Measurements from ENCODE around the gene OR2A5. TPM values are rescaled to one million over a fixed set of nuclear protein-coding genes. Genes with fewer than 3 reads are reported as not detected.

The OR2A5 gene
- total RNA-seq, 2 donors from 2014 or later: not detected

GRCh38 chr7:144074374-144074773 lies 25.6 kb downstream of the OR2A5 start:
- H3K36me3 Mint-ChIP-seq: no peaks in the 10 kb centered on the region
- no peak for DNase-seq (ENCODE audit: low spot score in 2 of 2)
- H3K9me3 Mint-ChIP-seq: no peaks in the 10 kb centered on the region
- no peak for ATAC-seq
- no peak overlapping the region for H3K27ac Mint-ChIP-seq

GRCh38 chr7:144085978-144086377 lies 37.2 kb downstream of the OR2A5 start, which contains the start of gene OR2A12:
OR2A12 (plus strand) TSS chr7:144086278; CDS start chr7:144095108, 8,830 bp downstream.
- no peaks in the 10 kb centered on the region for H3K36me3 Mint-ChIP-seq
- peaks cover 0 to 5% of the 10 kb centered on the region in 2 donors for H3K9me3 Mint-ChIP-seq
- ATAC-seq: no peak
- H3K27ac Mint-ChIP-seq: no peak within 1 kb of the TSS
- no peak for DNase-seq (ENCODE audit: low spot score in 2 of 2)

GRCh38 chr7:144086730-144087129 lies 38.0 kb downstream of the OR2A5 start:
- Mint-ChIP-seq H3K36me3 (no peaks in the 10 kb centered on the region), H3K9me3 (peaks cover 0 to 5% of the 10 kb centered on the region in 2 donors), H3K27ac (no peak overlapping the region)
- ATAC-seq (no peak), DNase-seq (ENCODE audit: low spot score in 2 of 2) (no peak)

- ATAC-seq (no peak), DNase-seq (ENCODE audit: low spot score in 2 of 2) (no peak)
- Mint-ChIP-seq H3K9me3 (peaks cover 0 to 5% of the 10 kb centered on the region in 2 donors), H3K27ac (no peak overlapping the region), H3K36me3 (no peaks in the 10 kb centered on the region)
These were observed 38.5 kb downstream of the OR2A5 start for GRCh38 chr7:144087230-144087629.

GRCh38 chr7:144090667-144091066 lies 41.9 kb downstream of the OR2A5 start:
- H3K36me3 Mint-ChIP-seq: no peaks in the 10 kb centered on the region
- ATAC-seq: no peak
- H3K27ac Mint-ChIP-seq: no peak overlapping the region
- H3K9me3 Mint-ChIP-seq: peaks cover 0 to 5% of the 10 kb centered on the region in 2 donors
- no peak for DNase-seq (ENCODE audit: low spot score in 2 of 2)

- ATAC-seq (no peak), DNase-seq (ENCODE audit: low spot score in 2 of 2) (no peak)
- Mint-ChIP-seq H3K27ac (no peak overlapping the region), H3K9me3 (no peaks in the 10 kb centered on the region), H3K36me3 (no peaks in the 10 kb centered on the region)
These were observed 50.0 kb downstream of the OR2A5 start for GRCh38 chr7:144098776-144099175.

- no peak overlapping the region for H3K27ac Mint-ChIP-seq
- no peaks in the 10 kb centered on the region for H3K9me3 Mint-ChIP-seq
- no peak for DNase-seq (ENCODE audit: low spot score in 2 of 2)
- no peak for ATAC-seq
- no peaks in the 10 kb centered on the region for H3K36me3 Mint-ChIP-seq
These were observed 51.9 kb downstream of the OR2A5 start for GRCh38 chr7:144100607-144101006.

GRCh38 chr7:144102041-144102440 lies 53.3 kb downstream of the OR2A5 start:
- no peaks in the 10 kb centered on the region for H3K9me3 Mint-ChIP-seq
- ATAC-seq (no peak), DNase-seq (ENCODE audit: low spot score in 2 of 2) (no peak)
- no peak overlapping the region for H3K27ac Mint-ChIP-seq
- no peaks in the 10 kb centered on the region for H3K36me3 Mint-ChIP-seq

- DNase-seq (ENCODE audit: low spot score in 2 of 2) (no peak), ATAC-seq (no peak)
- Mint-ChIP-seq H3K36me3 (no peaks in the 10 kb centered on the region), H3K27ac (no peak overlapping the region), H3K9me3 (no peaks in the 10 kb centered on the region)
These were observed 56.5 kb downstream of the OR2A5 start for GRCh38 chr7:144105211-144105610.

Other genes with a start within 250 kb of the OR2A5 start
- 10 to 100 TPM; 19.9 to 23.0 TPM for gene TCAF1, start 146.8 kb upstream of the OR2A5 start, total RNA-seq
- gene OR2F2, start 113.7 kb upstream of the OR2A5 start, total RNA-seq: not detected
- gene OR2F1, start 94.1 kb upstream of the OR2A5 start, total RNA-seq: not detected
- not detected for gene OR6B1, start 48.6 kb upstream of the OR2A5 start, total RNA-seq
- gene OR2A25, start 20.9 kb downstream of the OR2A5 start, total RNA-seq: not detected
- gene OR2A12, start 37.3 kb downstream of the OR2A5 start, total RNA-seq: not detected
- gene OR2A2, start 60.6 kb downstream of the OR2A5 start, total RNA-seq: not detected
- gene OR2A14, start 74.2 kb downstream of the OR2A5 start, total RNA-seq: not detected
- under 1 TPM in 1 of 2 donors, not detected in 1; 0.93 TPM for gene CTAGE4, start 134.5 kb downstream of the OR2A5 start, total RNA-seq
- 1 to 10 TPM in 1 of 2 donors, under 1 TPM in 1; 0.19 to 4.6 TPM for gene ARHGEF35, start 146.9 kb downstream of the OR2A5 start, total RNA-seq
- not detected for gene OR2A42, start 190.7 kb downstream of the OR2A5 start, total RNA-seq
- gene OR2A7, start 215.8 kb downstream of the OR2A5 start, total RNA-seq: 1 to 10 TPM; 1.6 to 2.6 TPM
- gene CTAGE8, start 220.3 kb downstream of the OR2A5 start, total RNA-seq: 1 to 10 TPM; 1.4 to 1.8 TPM

Data from activated naive CD4-positive, alpha-beta T cell treated with anti-CD3 and anti-CD28 coated beads, Interleukin-2, amount 50 U/mL, for 72 hours (primary cell).